Spleen (tissue), 11 donors: ENCODE results near the gene RBM10. TPM values are rescaled to one million over a fixed set of nuclear protein-coding genes. Genes with fewer than 3 reads are reported as not detected.
A peak's percentile ranks its signal among the peaks of the same experiment; 100 is the strongest.

Experiments used
- DNase-seq: peaks from one replicate; pipeline ENCODE4 v3.0.0-alpha.2; 2020
- H3K27ac ChIP-seq, 8 donors: fragments of 200-600 bp; sonication (generic) in 7 of 8; 1 replicate in 4 of 8; 2 replicates in 4 of 8; pipeline versions ENCODE4 v1.5.0 to v1.8.0; 2016 to 2021; ENCODE audit warnings: inconsistent platforms in 4 of 8, mild to moderate bottlenecking in 4 of 8, moderate library complexity in 1 of 8
- H3K27me3 ChIP-seq, 7 donors: fragments of 200-600 bp; sonication (generic) in 6 of 7; replicated peaks in 1 of 7; 1 replicate in 4 of 7; 2 replicates in 3 of 7; pipeline versions ENCODE4 v1.5.0 to v1.8.0; 2016 to 2021; ENCODE audit warnings: inconsistent platforms in 3 of 7, mild to moderate bottlenecking in 1 of 7
- H3K36me3 ChIP-seq, 6 donors: fragments of 200-600 bp; sonication (generic) in 5 of 6; 1 replicate in 4 of 6; 2 replicates in 2 of 6; pipeline versions ENCODE4 v1.5.0 to v1.8.0; 2016 to 2021; ENCODE audit warnings: inconsistent platforms in 2 of 6
- H3K4me1 ChIP-seq, 6 donors: fragments of 200-600 bp; sonication (generic) in 5 of 6; 1 replicate in 3 of 6; 2 replicates in 3 of 6; pipeline versions ENCODE4 v1.5.0 to v1.8.0; 2016 to 2021; ENCODE audit warnings: inconsistent platforms in 3 of 6
- H3K4me3 ChIP-seq, 8 donors: fragments of 200-600 bp; sonication (generic) in 7 of 8; 1 replicate in 4 of 8; 2 replicates in 4 of 8; pipeline versions ENCODE4 v1.5.0 to v1.8.0; 2016 to 2021; ENCODE audit warnings: inconsistent platforms in 4 of 8, mild to moderate bottlenecking in 4 of 8, moderate library complexity in 2 of 8
- H3K9me3 ChIP-seq, 8 donors: fragments of 200-600 bp; sonication (generic) in 7 of 8; 1 replicate in 4 of 8; 2 replicates in 4 of 8; pipeline versions ENCODE4 v1.5.0 to v1.8.0; 2016 to 2021; ENCODE audit warnings: inconsistent platforms in 4 of 8
- CTCF ChIP-seq, 11 experiments: fragments of 200-600 bp in 7 of 11; fragments of 450-650 bp in 4 of 11; sonication (generic) in 4 of 11; IDR thresholded peaks in 8 of 11; conservative IDR thresholded peaks in 3 of 11; 1 replicate in 7 of 11; 2 replicates in 4 of 11; pipeline versions ENCODE4 v1.4.0 to v1.8.0; 2016 to 2021; ENCODE audit warnings: antibody characterized with exemption in 11 of 11, inconsistent platforms in 4 of 11, mild to moderate bottlenecking in 1 of 11
- POLR2A ChIP-seq, 3 donors: fragments of 450-650 bp; IDR thresholded peaks; one replicate each; pipeline ENCODE4 v1.5.1; 2017; ENCODE audit warnings: antibody characterized with exemption in 3 of 3, mild to moderate bottlenecking in 1 of 3
- POLR2AphosphoS5 ChIP-seq, 3 donors: sonication (generic); formaldehyde crosslinking; IDR thresholded peaks; one replicate each; pipeline ENCODE4 v1.5.1; 2017; ENCODE audit warnings: antibody characterized with exemption in 3 of 3
- WGBS, 5 donors: extraction: QIAGEN DNeasy Blood & Tissue Kit in 3 of 5; methylation state at CpG; one replicate each; pipeline versions ENCODE4 v1.1.5 to v1.1.7; 2013 to 2018; 5-methylcytosine and 5-hydroxymethylcytosine counted together
- intact Hi-C: fragments of 100-400 bp; cut with DNase I; formaldehyde crosslinking; loops from one replicate; pipeline ENCODE4 v1.15.0; 2023; ENCODE audit warnings: low total_unique reads
- polyA plus RNA-seq, 3 donors: library from polyadenylated mRNA; stranded (reverse); fragments of 200-250 nt; gene quantifications; one replicate each; pipeline ENCODE4 v1.2.1, GENCODE V29; 2013
- total RNA-seq, 7 donors: library from RNA; depleted of rRNA in 3 of 7; stranded (reverse); fragments of >200 nt in 3 of 7; fragmentation: NEBNext Ultra II Directional in 4 of 7; extraction: Animal tissue kit (Norgen Biotek cat#: 25700) in 4 of 7; gene quantifications; one replicate each; pipeline versions ENCODE4 v1.1.0 to v1.2.1, GENCODE V29; 2016 to 2021
- donor health status: healthy with polysubstance abuse.
- donor health status: DM: no; HTN: no; CAD: no; lungs with moderate emphysema.
- donor health status: DM: no; HTN: no; CAD: no.
- donor health status: Bipolar disorder and iron deficiency.
- donor health status: healthy.
- donor health status: DM: no; HTN: no; CAD: no.
- donor health status: DM: yes; HTN: yes; CAD: no.

RBM10 gene
- total and polyA plus RNA-seq, 10 donors, result 21.6 to 38.4 (median 29.7) TPM

GRCh38 chrX:47160781-47161180 lies 15.8 kb downstream of the RBM10 start:
- DNase-seq, result peak; percentile 28
- WGBS, 5 donors, result 76 to 94% (median 89%) methylated on average over 4 of the region's 4 CpGs
- TF ChIP-seq POLR2A (IDR thresholded peaks at IDR 0.05) (no peak), CTCF (IDR thresholded peaks at IDR 0.05 in 8 of 11, conservative IDR thresholded peaks at IDR 0.05 in 3 of 11) (no peak), POLR2AphosphoS5 (IDR thresholded peaks at IDR 0.05) (no peak)
- H3K4me3 ChIP-seq, result no peak overlapping the region
- H3K4me1 ChIP-seq, result no peaks in the 10 kb centered on the region
- H3K27me3 ChIP-seq, result peaks cover 0 to 4% (median 0%) of the 10 kb centered on the region in 7 donors
- intact Hi-C loops, result no loop called here
- peaks cover 0 to 53% (median 10%) of the 10 kb centered on the region in 6 donors for H3K36me3 ChIP-seq
- H3K27ac ChIP-seq, result no peak overlapping the region
- H3K9me3 ChIP-seq, result peaks cover 0 to 11% (median 0%) of the 10 kb centered on the region in 8 donors

- Histone ChIP-seq H3K27me3 (peaks cover 0 to 4% (median 0%) of the 10 kb centered on the region in 7 donors), H3K4me1 (no peaks in the 10 kb centered on the region), H3K36me3 (peaks cover 0 to 30% (median 0%) of the 10 kb centered on the region in 6 donors), H3K27ac (no peak overlapping the region), H3K9me3 (peaks cover 0 to 11% (median 0%) of the 10 kb centered on the region in 8 donors), H3K4me3 (no peak overlapping the region)
- intact Hi-C loops, result no loop called here
- DNase-seq, result no peak
- TF ChIP-seq POLR2AphosphoS5 (IDR thresholded peaks at IDR 0.05) (no peak), POLR2A (IDR thresholded peaks at IDR 0.05) (no peak), CTCF (IDR thresholded peaks at IDR 0.05 in 8 of 11, conservative IDR thresholded peaks at IDR 0.05 in 3 of 11) (no peak)
- WGBS, 5 donors, result 84 to 100% (median 98%) methylated on average over 5 of the region's 5 CpGs
These were observed 18.0 kb downstream of the RBM10 start for GRCh38 chrX:47162927-47163583.

- no peak for TF ChIP-seq POLR2A (IDR thresholded peaks at IDR 0.05)
- TF ChIP-seq POLR2AphosphoS5 (IDR thresholded peaks at IDR 0.05), result no peak
- TF ChIP-seq CTCF (IDR thresholded peaks at IDR 0.05 in 8 of 11, conservative IDR thresholded peaks at IDR 0.05 in 3 of 11), result no peak
- 94 to 99% (median 98%) methylated on average over 3 of the region's 3 CpGs for WGBS, 5 donors
- intact Hi-C loops, result no loop called here
- Histone ChIP-seq H3K27me3 (peaks cover 0 to 4% (median 0%) of the 10 kb centered on the region in 7 donors), H3K4me3 (no peak overlapping the region), H3K36me3 (peaks cover 0 to 31% (median 5%) of the 10 kb centered on the region in 6 donors), H3K4me1 (no peaks in the 10 kb centered on the region), H3K9me3 (peaks cover 0 to 7% (median 0%) of the 10 kb centered on the region in 8 donors), H3K27ac (no peak overlapping the region)
- DNase-seq, result peak; percentile 1
These were observed 19.4 kb downstream of the RBM10 start for GRCh38 chrX:47164420-47164819.

- DNase-seq, result peak; percentile 2
- intact Hi-C loops, result no loop called here
These were observed 21.1 kb downstream of the RBM10 start for GRCh38 chrX:47166126-47166525.

More at GRCh38 chrX:47166126-47166525, 21.1 kb downstream of the RBM10 start:
- Histone ChIP-seq H3K27ac (no peak overlapping the region), H3K4me1 (no peaks in the 10 kb centered on the region), H3K27me3 (peaks cover 0 to 4% (median 0%) of the 10 kb centered on the region in 7 donors), H3K4me3 (no peak overlapping the region), H3K9me3 (peaks cover 0 to 7% (median 0%) of the 10 kb centered on the region in 8 donors), H3K36me3 (peaks cover 0 to 48% (median 20%) of the 10 kb centered on the region in 6 donors)
- WGBS, 5 donors, result 83 to 98% (median 90%) methylated on average over 5 of the region's 5 CpGs
- TF ChIP-seq CTCF (IDR thresholded peaks at IDR 0.05 in 8 of 11, conservative IDR thresholded peaks at IDR 0.05 in 3 of 11) (no peak), POLR2A (IDR thresholded peaks at IDR 0.05) (no peak), POLR2AphosphoS5 (IDR thresholded peaks at IDR 0.05) (no peak)
